GM18951 (cell line): ENCODE results near the gene P4HA3.
"Not testable (repeated sequence)": the region's sequence is repeated elsewhere in the genome, so short reads cannot be mapped to it uniquely, and the experiment has no call there.

ENCODE experiments used
- POLR2A ChIP-seq: IDR thresholded peaks from 4 replicates; pipeline ENCODE4 v1.6.1; 2011; ENCODE audit warnings: mild to moderate bottlenecking; ENCODE audit not compliant: insufficient read length, insufficient read depth; ENCODE audit errors: extremely low read depth
- in situ Hi-C: fragments of 300-500 bp; cut with MboI; formaldehyde crosslinking; loops from one replicate; pipeline ENCODE4 v1.12.0; 2022; ENCODE audit warnings: low sequenced_read_pairs, mixed read lengths, inconsistent platforms; ENCODE audit not compliant: unreplicated experiment

P4HA3 gene

DNA sequence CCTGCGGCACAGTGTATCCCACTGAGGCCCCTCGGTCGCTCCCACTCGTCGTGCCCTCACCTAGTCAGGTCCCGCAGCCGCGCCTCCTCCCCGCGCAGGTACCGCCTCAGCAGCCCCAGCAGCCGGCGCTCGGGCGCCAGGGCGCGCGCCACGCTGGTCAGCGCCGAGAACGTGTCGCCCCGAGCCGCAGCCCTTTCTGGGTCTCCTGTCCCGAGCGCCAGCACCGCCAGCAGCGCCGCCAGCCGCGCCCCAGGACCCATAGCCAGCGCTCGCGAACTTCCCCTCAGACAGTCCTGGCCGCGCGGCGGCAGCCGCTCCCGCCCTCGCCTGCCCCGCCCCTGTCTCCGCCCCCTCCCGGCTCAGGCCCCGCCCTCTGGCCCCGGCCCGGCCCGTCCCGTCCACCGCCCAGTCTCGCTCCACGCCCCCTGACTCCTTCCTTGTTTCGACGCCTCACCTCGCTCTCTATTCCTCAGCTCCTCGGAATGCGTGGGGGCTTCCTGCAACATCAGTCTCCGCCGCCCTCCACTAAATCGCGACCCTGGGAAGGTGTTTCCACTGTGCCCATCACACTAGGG is at the start of gene P4HA3:
Gene P4HA3, minus strand, starts transcription at position 289 of the 575 bp plus-strand sequence. Its CDS starts 29 bp downstream, at position 260.
- in situ Hi-C loops: no loop called here
- no peak for TF ChIP-seq POLR2A

DNA sequence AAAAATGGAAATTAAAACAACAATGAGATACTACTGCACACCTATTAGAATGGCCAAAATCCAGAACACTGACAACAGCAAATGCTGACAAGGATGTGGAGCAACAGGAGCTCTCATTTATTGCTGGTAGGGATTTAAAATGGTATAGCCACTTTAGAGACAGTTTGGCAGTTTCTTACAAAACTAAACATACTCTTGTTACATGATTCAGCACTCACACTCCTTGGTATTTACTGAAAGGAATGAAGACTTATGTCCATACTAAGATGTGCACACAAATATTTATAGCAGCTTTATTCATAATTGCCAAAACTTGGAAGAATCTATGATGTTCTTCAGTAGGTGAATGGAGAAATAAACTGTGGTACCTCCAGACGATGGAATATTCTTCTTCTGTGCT is 46.0 kb upstream of the P4HA3 start:
- in situ Hi-C loops: no loop called here
- no peak for TF ChIP-seq POLR2A

DNA sequence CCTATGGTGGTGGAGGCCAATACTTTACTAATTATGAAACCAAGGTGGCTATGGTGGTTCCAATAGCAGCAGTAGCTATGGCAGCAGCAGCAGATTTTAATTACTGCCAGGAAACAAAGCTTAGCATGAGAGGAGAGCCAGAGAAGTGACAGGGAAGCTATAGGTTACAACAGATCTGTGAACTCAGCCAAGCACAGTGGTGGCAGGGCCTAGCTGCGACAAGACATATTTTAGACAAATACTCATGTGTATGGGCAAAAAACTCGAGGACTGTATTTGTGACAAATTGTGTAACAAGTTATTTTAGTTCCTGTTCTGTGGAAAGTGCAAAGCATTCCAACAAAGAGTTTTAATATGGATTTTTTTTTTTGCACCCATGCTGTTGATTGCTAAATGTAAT is 44.2 kb upstream of the P4HA3 start:
- no peak for TF ChIP-seq POLR2A
- in situ Hi-C loops: no loop called here

DNA sequence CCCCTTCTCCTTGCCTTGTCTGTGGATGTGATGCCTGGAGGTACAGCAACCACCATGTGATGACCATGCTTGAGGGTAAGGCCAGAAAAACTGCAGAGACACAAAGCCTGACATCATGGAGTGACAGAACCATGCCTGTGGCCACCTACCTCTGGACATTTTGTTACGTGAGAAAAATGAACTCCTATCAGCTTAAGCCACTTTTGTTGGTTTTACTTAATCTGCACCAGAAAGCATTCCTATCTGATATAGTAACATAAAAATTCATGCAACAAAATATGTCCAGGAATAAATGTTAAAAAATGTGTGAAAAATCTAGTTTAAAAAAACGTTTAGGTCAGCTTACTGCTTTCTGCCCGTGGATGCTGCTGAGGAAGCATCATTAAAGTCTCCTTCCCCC is 42.6 kb upstream of the P4HA3 start:
- in situ Hi-C loops: no loop called here

DNA sequence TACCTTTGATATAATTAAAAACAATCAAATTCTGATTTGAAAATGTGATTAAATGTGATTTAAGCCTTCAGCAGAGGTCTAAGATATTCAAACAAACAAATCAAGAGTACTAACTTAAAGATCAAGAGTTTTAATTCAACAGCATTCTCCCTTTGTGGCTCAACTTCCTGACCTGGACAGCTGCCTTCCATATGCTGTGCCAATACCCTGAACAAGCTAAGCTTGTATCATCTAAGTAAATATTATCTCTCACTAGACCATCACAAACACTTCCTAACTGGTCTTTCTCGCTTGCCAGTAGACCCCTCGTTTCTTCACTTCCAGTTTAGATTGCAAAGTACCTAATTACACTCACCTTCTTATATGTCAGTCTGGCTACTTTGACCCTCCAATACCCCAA is 35.9 kb upstream of the P4HA3 start:
- TF ChIP-seq POLR2A: no peak
- in situ Hi-C loops: no loop called here

More for the DNA sequence above, 42.6 kb upstream of the P4HA3 start:
- TF ChIP-seq POLR2A: no peak

DNA sequence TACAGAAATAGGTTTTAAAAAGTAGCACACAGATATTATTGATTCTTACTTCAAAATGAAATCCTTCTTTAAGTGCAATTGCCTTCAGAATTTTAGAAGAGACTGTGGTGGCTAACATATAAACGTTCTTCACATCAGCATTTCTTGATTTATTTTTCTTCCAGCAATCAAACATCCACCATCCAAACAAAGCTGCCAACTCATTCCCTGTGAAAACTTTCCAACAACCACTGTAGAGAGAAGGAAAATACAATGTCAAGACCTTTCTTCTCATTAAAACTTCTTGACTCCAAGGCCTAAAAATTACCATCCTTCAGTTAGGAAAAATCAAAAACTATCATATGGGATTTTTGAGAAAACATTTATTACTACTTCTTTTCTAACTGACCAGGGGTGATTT is 34.0 kb upstream of the P4HA3 start:
- TF ChIP-seq POLR2A: no peak
- in situ Hi-C loops: no loop called here

DNA sequence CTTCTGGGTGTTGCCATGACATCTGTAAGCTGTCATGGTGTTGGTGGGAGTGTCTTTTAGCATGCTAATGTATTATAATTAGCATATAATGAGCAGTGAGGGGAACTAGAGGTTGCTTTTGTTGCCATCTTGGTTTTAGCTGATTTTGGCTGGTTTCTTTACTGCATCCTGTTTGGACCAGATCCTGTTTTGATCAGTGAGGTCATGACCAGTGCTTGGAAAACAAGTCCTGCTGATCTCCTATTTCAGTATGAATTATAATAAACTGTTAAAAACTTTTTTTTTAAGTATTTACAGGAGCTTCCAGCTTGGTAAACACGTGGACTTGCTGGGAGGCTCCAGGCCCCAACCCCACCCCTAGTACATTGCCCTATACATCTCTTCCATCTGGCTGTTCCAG is 30.5 kb upstream of the P4HA3 start:
- in situ Hi-C loops: no loop called here
- TF ChIP-seq POLR2A: no peak

DNA sequence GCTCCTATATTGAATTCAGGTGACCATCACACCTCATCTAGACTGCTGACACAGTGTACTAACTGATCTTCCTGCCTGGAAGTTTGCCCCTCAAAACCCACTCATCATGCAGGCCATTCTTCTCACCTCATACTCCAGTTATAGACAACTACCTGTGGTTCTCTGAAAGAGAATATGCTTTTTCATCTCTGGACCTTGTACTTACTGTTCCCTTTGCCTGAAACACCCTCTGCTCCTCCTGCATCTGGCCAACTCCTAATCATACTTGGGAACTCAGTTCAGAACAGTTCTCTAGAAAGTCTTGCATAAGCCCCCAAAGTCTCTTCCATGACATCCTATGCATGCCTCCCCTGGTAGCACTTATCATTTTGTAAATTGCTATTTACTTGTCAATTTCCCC is 28.2 kb upstream of the P4HA3 start:
- no peak for TF ChIP-seq POLR2A
- in situ Hi-C loops: no loop called here

DNA sequence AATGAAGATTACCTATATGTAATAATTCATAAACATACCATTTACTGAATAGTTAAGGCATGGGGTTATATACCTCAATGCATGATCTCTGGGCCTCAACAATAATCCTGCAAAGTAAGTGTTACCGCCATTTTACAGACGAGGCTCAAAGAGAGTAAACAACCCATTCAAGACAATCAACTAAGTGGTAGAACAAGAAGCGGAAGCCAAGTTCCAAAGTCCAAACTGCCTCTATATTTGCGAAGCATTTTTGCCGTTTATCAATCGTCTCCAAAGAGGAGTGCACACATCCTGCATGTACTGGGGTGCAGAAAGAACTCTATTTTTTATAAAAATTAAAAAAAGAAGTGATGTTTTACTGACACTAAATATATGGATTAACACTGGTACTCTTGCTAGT is 27.5 kb upstream of the P4HA3 start:
- TF ChIP-seq POLR2A: no peak
- in situ Hi-C loops: no loop called here

DNA sequence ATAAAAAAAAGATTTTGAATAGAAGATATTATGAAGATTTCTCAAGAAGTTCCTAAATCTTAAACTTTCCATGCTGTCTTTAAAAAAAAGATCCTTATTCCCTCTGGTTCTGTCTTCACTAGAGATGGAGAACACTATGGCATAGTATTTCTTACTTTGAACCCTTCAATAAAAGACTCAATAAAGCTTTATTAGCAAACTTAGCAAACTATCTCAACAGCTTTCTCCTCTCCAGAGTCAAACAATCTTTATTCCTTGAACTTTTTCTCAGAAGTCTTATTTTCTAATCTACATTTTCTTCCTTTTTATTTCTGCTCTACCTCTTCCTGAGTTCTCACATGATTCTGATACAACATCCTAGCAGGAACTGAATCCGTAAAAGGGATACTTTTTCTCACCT is 21.8 kb upstream of the P4HA3 start:
- TF ChIP-seq POLR2A: no peak
- in situ Hi-C loops: no loop called here

DNA sequence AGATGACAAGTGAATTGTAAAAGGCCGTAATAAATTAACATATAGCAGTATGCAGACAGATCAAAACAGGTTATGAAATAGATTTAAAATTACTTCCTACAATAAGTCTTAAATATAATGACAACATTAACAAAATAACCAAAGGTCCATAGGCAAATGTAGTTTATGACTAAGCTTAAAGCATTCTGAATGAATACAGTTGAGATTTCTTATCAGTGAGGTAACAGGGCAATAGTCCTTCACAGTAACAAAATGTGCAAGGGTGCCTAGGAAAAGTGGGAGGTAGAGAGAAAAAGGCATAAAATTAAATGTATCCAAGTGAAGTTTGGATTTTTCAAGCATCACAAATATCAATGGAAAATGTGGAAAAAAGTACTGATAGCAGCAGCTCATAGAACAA is 20.9 kb upstream of the P4HA3 start:
- no peak for TF ChIP-seq POLR2A
- in situ Hi-C loops: no loop called here

DNA sequence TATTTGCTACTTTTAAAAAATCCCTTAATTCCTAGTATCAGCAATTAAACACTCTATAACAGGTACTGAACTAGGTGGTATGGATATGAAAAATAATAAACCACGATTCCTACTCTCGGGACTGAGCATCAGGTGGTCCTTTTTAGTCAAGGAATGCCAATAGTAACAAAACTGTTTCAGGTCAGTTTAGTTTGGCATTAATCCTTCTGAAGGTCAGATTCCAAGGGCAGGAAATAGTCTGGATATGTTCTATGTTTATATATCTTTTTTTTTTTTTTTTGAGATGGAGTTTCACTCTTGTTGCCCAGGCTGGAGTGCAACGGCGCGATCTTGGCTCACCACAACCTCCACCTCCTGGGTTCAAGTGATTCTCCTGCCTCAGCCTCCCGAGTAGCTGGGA is 19.6 kb upstream of the P4HA3 start:
- in situ Hi-C loops: not testable (repeated sequence)

DNA sequence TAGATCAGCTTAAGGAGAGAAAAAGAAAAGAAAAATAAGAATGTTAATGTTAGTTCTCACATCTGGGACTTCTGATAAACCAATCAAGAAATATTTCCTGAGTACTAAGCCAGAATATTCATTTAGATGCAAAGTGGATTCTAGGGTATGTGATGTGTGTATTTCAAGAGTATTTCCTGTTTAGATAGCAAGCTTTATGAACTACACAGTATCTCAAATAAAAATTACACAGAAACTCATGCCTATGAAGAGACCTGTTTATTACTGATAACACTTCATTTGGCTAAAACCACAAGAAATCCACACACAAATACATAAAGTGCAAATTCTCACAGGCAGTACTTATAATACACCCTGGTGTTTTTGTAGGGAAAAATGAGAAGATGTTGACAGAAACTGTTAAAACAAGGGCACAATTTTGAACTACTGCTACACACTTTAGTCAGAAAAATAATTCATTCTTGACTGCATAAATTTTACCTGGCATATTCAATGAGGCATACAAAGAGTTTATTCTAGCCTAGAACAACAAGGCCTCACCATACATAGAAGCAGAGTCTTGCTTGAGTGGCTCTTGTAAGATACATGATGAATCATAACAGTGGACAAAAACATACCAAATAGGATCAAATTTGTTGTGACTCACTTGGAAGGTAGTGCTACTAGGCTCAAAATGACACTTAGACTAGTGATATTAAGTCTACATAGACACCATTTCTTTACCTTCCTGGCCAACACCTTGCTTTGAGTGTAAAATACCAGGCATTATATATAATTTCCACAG is 18.8 kb upstream of the P4HA3 start:
- in situ Hi-C loops: no loop called here
- no peak for TF ChIP-seq POLR2A

DNA sequence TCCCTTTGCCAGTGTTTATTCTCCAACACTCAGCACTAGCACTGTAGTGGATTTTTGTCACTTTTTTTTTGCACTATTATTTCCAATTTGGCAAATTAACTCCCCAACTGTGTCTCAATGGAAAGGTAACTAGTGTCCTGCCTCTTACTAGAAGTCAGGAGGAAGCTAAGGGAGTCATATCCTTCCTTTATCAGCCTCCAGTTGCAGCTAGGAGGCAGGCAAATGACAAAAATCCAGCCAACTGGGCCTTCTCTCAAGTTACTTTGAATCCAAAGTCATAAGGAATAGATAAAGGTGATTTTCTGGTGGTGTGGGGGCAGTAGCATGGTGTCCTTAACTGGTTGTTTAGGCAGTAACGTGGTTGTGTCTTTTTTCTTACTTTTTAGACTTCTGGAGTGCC is 15.6 kb upstream of the P4HA3 start:
- in situ Hi-C loops: no loop called here
- no peak for TF ChIP-seq POLR2A
